ENCODE data around the gene CCSER1. TPM values are rescaled to one million over a fixed set of nuclear protein-coding genes. Genes with fewer than 3 reads are reported as not detected.

CCSER1 gene
- polyA plus RNA-seq, 1 donor from 2014 or later = 20.8 TPM

DNA sequence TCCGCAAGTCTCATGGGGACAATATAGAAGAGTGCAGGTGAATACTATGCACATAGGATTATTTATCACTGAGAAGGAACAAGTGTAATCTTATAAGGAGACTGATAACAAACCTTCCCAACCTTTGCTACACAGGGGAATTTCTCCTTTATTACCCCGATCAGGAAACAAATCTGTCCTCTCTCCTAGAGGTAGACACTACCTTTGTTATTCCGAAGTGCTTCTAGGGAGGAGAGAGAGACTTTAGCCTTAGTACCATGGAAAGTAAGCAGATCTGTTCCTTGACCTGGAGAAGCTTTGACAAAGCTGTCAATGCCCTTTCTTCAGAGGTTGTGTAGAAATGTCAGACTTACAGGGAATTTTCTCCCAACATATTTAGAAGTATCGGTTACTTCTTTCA, 475.5 kb downstream of the CCSER1 start:
- H3K4me2 ChIP-seq (ENCODE audit: low read length) = no peak overlapping the region
- H3K79me2 ChIP-seq (replicated peaks; ENCODE audit: insufficient read depth, low read length) = no peaks in the 10 kb centered on the region
- no peaks in the 10 kb centered on the region for H3K9me2 ChIP-seq (ENCODE audit: insufficient read depth, low read length)
- H3K36me3 ChIP-seq (ENCODE audit: insufficient read depth, low read length) = no peaks in the 10 kb centered on the region
- no peaks in the 10 kb centered on the region for H3K9me3 ChIP-seq (ENCODE audit: low read length)
- H3K27me3 ChIP-seq (ENCODE audit: insufficient read depth, low read depth, low read length) = no peaks in the 10 kb centered on the region
- H3F3A ChIP-seq (ENCODE audit: insufficient read depth, low read length, poor library complexity, severe bottlenecking) = no peaks in the 10 kb centered on the region
- no peak overlapping the region for H2AFZ ChIP-seq (ENCODE audit: low read depth, low read length)
- TF ChIP-seq POLR2AphosphoS5 (IDR thresholded peaks at IDR 0.05) = no peak
- no peak for TF ChIP-seq MXI1 (conservative IDR thresholded peaks at IDR 0.05; ENCODE audit: poor library complexity, severe bottlenecking)
- TF ChIP-seq RAD21 (conservative IDR thresholded peaks at IDR 0.05) = no peak
- TF ChIP-seq, protein P1, sequence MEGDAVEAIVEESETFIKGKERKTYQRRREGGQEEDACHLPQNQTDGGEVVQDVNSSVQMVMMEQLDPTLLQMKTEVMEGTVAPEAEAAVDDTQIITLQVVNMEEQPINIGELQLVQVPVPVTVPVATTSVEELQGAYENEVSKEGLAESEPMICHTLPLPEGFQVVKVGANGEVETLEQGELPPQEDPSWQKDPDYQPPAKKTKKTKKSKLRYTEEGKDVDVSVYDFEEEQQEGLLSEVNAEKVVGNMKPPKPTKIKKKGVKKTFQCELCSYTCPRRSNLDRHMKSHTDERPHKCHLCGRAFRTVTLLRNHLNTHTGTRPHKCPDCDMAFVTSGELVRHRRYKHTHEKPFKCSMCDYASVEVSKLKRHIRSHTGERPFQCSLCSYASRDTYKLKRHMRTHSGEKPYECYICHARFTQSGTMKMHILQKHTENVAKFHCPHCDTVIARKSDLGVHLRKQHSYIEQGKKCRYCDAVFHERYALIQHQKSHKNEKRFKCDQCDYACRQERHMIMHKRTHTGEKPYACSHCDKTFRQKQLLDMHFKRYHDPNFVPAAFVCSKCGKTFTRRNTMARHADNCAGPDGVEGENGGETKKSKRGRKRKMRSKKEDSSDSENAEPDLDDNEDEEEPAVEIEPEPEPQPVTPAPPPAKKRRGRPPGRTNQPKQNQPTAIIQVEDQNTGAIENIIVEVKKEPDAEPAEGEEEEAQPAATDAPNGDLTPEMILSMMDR (IDR thresholded peaks at IDR 0.05; ENCODE audit: poor library complexity, severe bottlenecking) = no peak
- TF ChIP-seq EZH2 (IDR thresholded peaks at IDR 0.05; ENCODE audit: borderline replicate concordance, insufficient read depth, low read length, poor library complexity, severe bottlenecking) = no peak
- no peak for TF ChIP-seq EP300 (conservative IDR thresholded peaks at IDR 0.05; ENCODE audit: poor library complexity, severe bottlenecking)
- TF ChIP-seq TAF1 (IDR thresholded peaks at IDR 0.05; ENCODE audit: low read depth) = no peak
- TF ChIP-seq, protein P2, sequence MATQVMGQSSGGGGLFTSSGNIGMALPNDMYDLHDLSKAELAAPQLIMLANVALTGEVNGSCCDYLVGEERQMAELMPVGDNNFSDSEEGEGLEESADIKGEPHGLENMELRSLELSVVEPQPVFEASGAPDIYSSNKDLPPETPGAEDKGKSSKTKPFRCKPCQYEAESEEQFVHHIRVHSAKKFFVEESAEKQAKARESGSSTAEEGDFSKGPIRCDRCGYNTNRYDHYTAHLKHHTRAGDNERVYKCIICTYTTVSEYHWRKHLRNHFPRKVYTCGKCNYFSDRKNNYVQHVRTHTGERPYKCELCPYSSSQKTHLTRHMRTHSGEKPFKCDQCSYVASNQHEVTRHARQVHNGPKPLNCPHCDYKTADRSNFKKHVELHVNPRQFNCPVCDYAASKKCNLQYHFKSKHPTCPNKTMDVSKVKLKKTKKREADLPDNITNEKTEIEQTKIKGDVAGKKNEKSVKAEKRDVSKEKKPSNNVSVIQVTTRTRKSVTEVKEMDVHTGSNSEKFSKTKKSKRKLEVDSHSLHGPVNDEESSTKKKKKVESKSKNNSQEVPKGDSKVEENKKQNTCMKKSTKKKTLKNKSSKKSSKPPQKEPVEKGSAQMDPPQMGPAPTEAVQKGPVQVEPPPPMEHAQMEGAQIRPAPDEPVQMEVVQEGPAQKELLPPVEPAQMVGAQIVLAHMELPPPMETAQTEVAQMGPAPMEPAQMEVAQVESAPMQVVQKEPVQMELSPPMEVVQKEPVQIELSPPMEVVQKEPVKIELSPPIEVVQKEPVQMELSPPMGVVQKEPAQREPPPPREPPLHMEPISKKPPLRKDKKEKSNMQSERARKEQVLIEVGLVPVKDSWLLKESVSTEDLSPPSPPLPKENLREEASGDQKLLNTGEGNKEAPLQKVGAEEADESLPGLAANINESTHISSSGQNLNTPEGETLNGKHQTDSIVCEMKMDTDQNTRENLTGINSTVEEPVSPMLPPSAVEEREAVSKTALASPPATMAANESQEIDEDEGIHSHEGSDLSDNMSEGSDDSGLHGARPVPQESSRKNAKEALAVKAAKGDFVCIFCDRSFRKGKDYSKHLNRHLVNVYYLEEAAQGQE (IDR thresholded peaks at IDR 0.05; ENCODE audit: borderline replicate concordance) = no peak
- TF ChIP-seq SMC3 (conservative IDR thresholded peaks at IDR 0.05; ENCODE audit: poor library complexity) = no peak
- no peak overlapping the region for H3K27ac ChIP-seq (ENCODE audit: low read length)
- no peak overlapping the region for H3K4me3 ChIP-seq (ENCODE audit: low read length)
- H4K20me1 ChIP-seq (ENCODE audit: insufficient read depth) = no peaks in the 10 kb centered on the region
- H3K9ac ChIP-seq (ENCODE audit: low read length) = no peak overlapping the region

DNA sequence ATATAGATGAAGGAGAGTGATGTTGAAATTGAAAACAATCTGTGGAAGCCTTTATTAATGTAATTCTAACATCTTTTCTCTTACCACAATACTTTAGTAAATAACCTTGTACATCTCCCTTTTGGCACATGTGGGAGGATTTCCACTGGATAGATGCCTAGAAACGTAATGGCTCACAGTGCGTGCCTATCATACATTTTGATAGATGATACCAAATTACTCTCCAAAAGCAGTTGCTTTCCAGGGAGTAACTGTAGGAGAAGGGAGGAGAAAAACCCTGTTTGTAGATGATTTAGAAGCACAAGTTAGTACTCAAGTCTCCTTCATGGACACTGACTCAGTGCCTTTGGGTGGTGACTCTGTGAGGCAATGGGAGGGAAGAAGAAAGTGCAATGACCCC, 476.3 kb downstream of the CCSER1 start:
- Histone ChIP-seq H3K27me3 (ENCODE audit: insufficient read depth, low read depth, low read length) (no peaks in the 10 kb centered on the region), H3K4me2 (ENCODE audit: low read length) (no peak overlapping the region), H3K36me3 (ENCODE audit: insufficient read depth, low read length) (no peaks in the 10 kb centered on the region), H3K79me2 (replicated peaks; ENCODE audit: insufficient read depth, low read length) (no peaks in the 10 kb centered on the region), H3K4me3 (ENCODE audit: low read length) (no peak overlapping the region), H3K9me2 (ENCODE audit: insufficient read depth, low read length) (no peaks in the 10 kb centered on the region), H3F3A (ENCODE audit: insufficient read depth, low read length, poor library complexity, severe bottlenecking) (no peaks in the 10 kb centered on the region), H2AFZ (ENCODE audit: low read depth, low read length) (no peak overlapping the region), H4K20me1 (ENCODE audit: insufficient read depth) (no peaks in the 10 kb centered on the region), H3K9me3 (ENCODE audit: low read length) (no peaks in the 10 kb centered on the region), H3K9ac (ENCODE audit: low read length) (no peak overlapping the region), H3K27ac (ENCODE audit: low read length) (no peak overlapping the region)
- TF ChIP-seq SMC3 (conservative IDR thresholded peaks at IDR 0.05; ENCODE audit: poor library complexity) = no peak
- TF ChIP-seq TAF1 (IDR thresholded peaks at IDR 0.05; ENCODE audit: low read depth) = no peak
- TF ChIP-seq EZH2 (IDR thresholded peaks at IDR 0.05; ENCODE audit: borderline replicate concordance, insufficient read depth, low read length, poor library complexity, severe bottlenecking) = no peak
- no peak for TF ChIP-seq MXI1 (conservative IDR thresholded peaks at IDR 0.05; ENCODE audit: poor library complexity, severe bottlenecking)
- no peak for TF ChIP-seq EP300 (conservative IDR thresholded peaks at IDR 0.05; ENCODE audit: poor library complexity, severe bottlenecking)
- no peak for TF ChIP-seq RAD21 (conservative IDR thresholded peaks at IDR 0.05)
- TF ChIP-seq POLR2AphosphoS5 (IDR thresholded peaks at IDR 0.05) = no peak
- TF ChIP-seq, protein P1 (IDR thresholded peaks at IDR 0.05; ENCODE audit: poor library complexity, severe bottlenecking) = no peak

All from neural cell (in vitro differentiated cells).